Parathyroid adenoma (tissue), 2 donors: ENCODE measurements around the gene UBB.

Experiments
- H2AFZ ChIP-seq: fragments of 300-600 bp; sonication (generic); one replicate; pipeline ENCODE4 v1.7.0; 2017; ENCODE audit warnings: antibody characterized with exemption, mild to moderate bottlenecking
- H3K27ac ChIP-seq: fragments of 300-600 bp; sonication (generic); one replicate; pipeline ENCODE4 v1.7.0; 2017
- H3K27me3 ChIP-seq: fragments of 300-600 bp; sonication (generic); one replicate; pipeline ENCODE4 v1.7.0; 2017; ENCODE audit warnings: low read length; ENCODE audit not compliant: control insufficient read depth, insufficient read depth
- H3K36me3 ChIP-seq: fragments of 300-600 bp; sonication (generic); one replicate; pipeline ENCODE4 v1.7.0; 2017; ENCODE audit warnings: low read length; ENCODE audit not compliant: control insufficient read depth, insufficient read depth
- H3K4me1 ChIP-seq: fragments of 300-600 bp; sonication (generic); one replicate; pipeline ENCODE4 v1.7.0; 2017; ENCODE audit warnings: control low read depth
- H3K4me2 ChIP-seq: fragments of 300-600 bp; sonication (generic); one replicate; pipeline ENCODE4 v1.7.0; 2017; ENCODE audit warnings: low read length
- H3K4me3 ChIP-seq: fragments of 300-600 bp; sonication (generic); one replicate; pipeline ENCODE4 v1.7.0; 2017; ENCODE audit warnings: low read depth, low read length
- H3K79me2 ChIP-seq: fragments of 300-600 bp; sonication (generic); one replicate; pipeline ENCODE4 v1.7.0; 2017; ENCODE audit warnings: control low read depth
- H3K9ac ChIP-seq: fragments of 300-600 bp; sonication (generic); one replicate; pipeline ENCODE4 v1.7.0; 2017; ENCODE audit warnings: mild to moderate bottlenecking
- H3K9me3 ChIP-seq: fragments of 300-600 bp; sonication (generic); one replicate; pipeline ENCODE4 v1.7.0; 2017; ENCODE audit warnings: low read length; ENCODE audit not compliant: control insufficient read depth
- CTCF ChIP-seq: fragments of 300-600 bp; sonication (generic); IDR thresholded peaks from one replicate; pipeline ENCODE4 v1.7.0; 2017; ENCODE audit warnings: antibody characterized with exemption, mild to moderate bottlenecking
- donor health status: primary hyperparathyroidism.

The UBB gene

GRCh38 chr17:16432017-16432416 is 51.1 kb downstream of the UBB start:
- Histone ChIP-seq H3K36me3 (no peaks in the 10 kb centered on the region), H2AFZ (no peak overlapping the region), H3K27ac (no peak overlapping the region), H3K4me2 (no peak overlapping the region), H3K79me2 (no peaks in the 10 kb centered on the region), H3K27me3 (no peaks in the 10 kb centered on the region), H3K9me3 (no peaks in the 10 kb centered on the region), H3K4me1 (peaks cover 3% of the 10 kb centered on the region), H3K4me3 (no peak overlapping the region), H3K9ac (no peak overlapping the region)
- no peak for TF ChIP-seq CTCF
